NCI-H2196 (cell line): Measurements from ENCODE around the gene GRIP1.
"Not testable (repeated sequence)": the region's sequence is repeated elsewhere in the genome, so short reads cannot be mapped to it uniquely, and the experiment has no call there.

Experiments used
- DNase-seq: peaks from one replicate; lab custom pipeline; 2025; ENCODE audit not compliant: unreplicated experiment; lab: John Stamatoyannopoulos, UW

Gene GRIP1

GRCh38 chr12:66341126-66341525, 337.8 kb downstream of the GRIP1 start:
- DNase-seq: no peak

- no peak for DNase-seq
Observed at GRCh38 chr12:66340131-66340530, 338.7 kb downstream of the GRIP1 start.

- DNase-seq: no peak
Observed at GRCh38 chr12:66337381-66338010, 341.4 kb downstream of the GRIP1 start.

- DNase-seq: no peak
Observed at GRCh38 chr12:66335746-66336145, 343.1 kb downstream of the GRIP1 start.

GRCh38 chr12:66331814-66332213, 347.1 kb downstream of the GRIP1 start:
- no peak for DNase-seq

GRCh38 chr12:66331016-66331415, 347.9 kb downstream of the GRIP1 start:
- no peak for DNase-seq

GRCh38 chr12:66329941-66330340, 348.9 kb downstream of the GRIP1 start:
- no peak for DNase-seq

- no peak for DNase-seq
Observed at GRCh38 chr12:66323017-66323416, 355.9 kb downstream of the GRIP1 start.

GRCh38 chr12:66321435-66321834, 357.4 kb downstream of the GRIP1 start:
- DNase-seq: no peak

- no peak for DNase-seq
Observed at GRCh38 chr12:66320996-66321395, 357.9 kb downstream of the GRIP1 start.

GRCh38 chr12:66319266-66319954, 359.5 kb downstream of the GRIP1 start:
- DNase-seq: no peak

- no peak for DNase-seq
Observed at GRCh38 chr12:66314278-66314677, 364.6 kb downstream of the GRIP1 start.

GRCh38 chr12:66312189-66312588, 366.7 kb downstream of the GRIP1 start:
- no peak for DNase-seq

GRCh38 chr12:66309606-66310005, 369.3 kb downstream of the GRIP1 start:
- no peak for DNase-seq

- no peak for DNase-seq
Observed at GRCh38 chr12:66304296-66304900, 374.5 kb downstream of the GRIP1 start.

- DNase-seq: not testable (repeated sequence)
Observed at GRCh38 chr12:66303316-66303804, 375.5 kb downstream of the GRIP1 start.

- no peak for DNase-seq
Observed at GRCh38 chr12:66302827-66303169, 376.1 kb downstream of the GRIP1 start.

GRCh38 chr12:66301944-66302826, 376.7 kb downstream of the GRIP1 start, which contains the start of gene HELB:
TSS of gene HELB (plus strand) at chr12:66302493. CDS start at chr12:66302604, 111 bp downstream.
- peak; percentile 97 for DNase-seq

- no peak for DNase-seq
Observed at GRCh38 chr12:66297923-66298322, 381.0 kb downstream of the GRIP1 start.
